HG02571 (cell line): Measurements from ENCODE around the gene CHTF18.

Source experiments
- ATAC-seq: cut with Tn5 transposase; IDR thresholded peaks from one replicate; pipeline ENCODE4 v1.9.1; 2021; ENCODE audit warnings: mild to moderate bottlenecking, moderate library complexity; ENCODE audit not compliant: unreplicated experiment

Gene CHTF18

GRCh38 chr16:843771-844170, 55.4 kb downstream of the CHTF18 start:
- no peak for ATAC-seq

- no peak for ATAC-seq
Measured at GRCh38 chr16:844638-845350, 56.4 kb downstream of the CHTF18 start.

- ATAC-seq = no peak
Measured at GRCh38 chr16:845351-845745, 56.9 kb downstream of the CHTF18 start.

DNA sequence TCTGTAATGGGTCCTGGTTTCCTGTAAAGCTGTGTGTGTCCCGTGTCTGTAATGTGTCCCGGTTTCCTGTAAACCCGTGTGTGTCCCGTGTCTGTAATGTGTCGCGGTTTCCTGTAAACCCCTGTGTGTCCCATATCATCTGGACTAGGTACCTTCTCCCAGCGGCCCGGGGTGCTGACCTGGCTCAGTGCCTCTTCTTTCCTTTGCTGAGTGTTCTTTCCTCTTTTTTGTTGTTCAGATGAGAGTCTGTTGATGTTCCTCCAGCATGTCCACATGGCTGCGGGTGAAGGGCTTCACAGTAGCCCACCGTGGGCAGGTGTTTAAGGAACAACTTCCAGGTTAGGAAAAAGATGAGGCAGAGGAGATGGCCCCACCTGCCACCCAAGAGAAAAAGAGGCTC, 58.7 kb downstream of the CHTF18 start:
- ATAC-seq = no peak
